ENCODE data around the gene CEP350. TPM values are rescaled to one million over a fixed set of nuclear protein-coding genes. Genes with fewer than 3 reads are reported as not detected.
A peak's percentile ranks its signal among the peaks of the same experiment; 100 is the strongest.

CEP350 gene
- total and polyA plus RNA-seq, 2 of the 13 experiments (the other 11 are each of a cell fraction or from before 2014, with no cell fraction given), result 7.6 to 35.9 TPM

GRCh38 chr1:179973198-179974110, 18.8 kb downstream of the CEP350 start:
- 97% methylated on average over 6 of the region's 6 CpGs for WGBS (ENCODE audit: low lambda C conversion rate)
- ATAC-seq, result no peak

GRCh38 chr1:179976970-179977651, 22.5 kb downstream of the CEP350 start:
- 0 out of 5 replicates have a peak, but pooled peaks cover 0 to 3% of the 10 kb centered on the region in 2 experiments for H3K36me3 ChIP-seq (replicated peaks in 1 of 2; ENCODE audit: control insufficient read depth in 1 of 2, insufficient read depth in 2 of 2, low read length in 2 of 2)
- no peak overlapping the region for H3K4me2 ChIP-seq (ENCODE audit: low read depth, low read length)
- intact Hi-C loops (cut with micrococcal nuclease; ENCODE audit: unreplicated experiment) (no loop called here), in situ Hi-C loops (cut with HindIII; ENCODE audit: extremely low pct_ligation_motif_present, low pct_unique_long_range_greater_than_20kb) (no loop called here)
- WGBS (ENCODE audit: low lambda C conversion rate), result 98% methylated on average over 4 of the region's 4 CpGs
- no TSS peak for BruUV-seq (replicated peaks)
- no peak for DNase-seq (ENCODE audit: low spot score)
- FAIRE-seq, result no peak
- H3K9ac ChIP-seq (ENCODE audit: insufficient read depth, low read depth, low read length), result no peak overlapping the region
- H4K20me1 ChIP-seq (ENCODE audit: insufficient read depth, low read length), result peaks cover 3% of the 10 kb centered on the region; the same call in 1 of the 2 replicates
- no peak overlapping the region for H3K27ac ChIP-seq (ENCODE audit: extremely low read length, insufficient read depth, low read length)
- H3K79me2 ChIP-seq (ENCODE audit: insufficient read depth, low read length), result peaks cover 64% of the 10 kb centered on the region
- H3K4me1 ChIP-seq (ENCODE audit: insufficient read depth, low read length), result peaks cover 12% of the 10 kb centered on the region
- ATAC-seq, result peak; percentile 36; the same call in 2 of the 3 replicates
- ChIA-PET POLR2A (no interaction called here), CTCF (ENCODE audit: low intra/inter-chr PET ratio, low total read pairs) (no interaction called here)
- H2AFZ ChIP-seq (ENCODE audit: low read length), result no peak overlapping the region
- no peaks in the 10 kb centered on the region for H3K27me3 ChIP-seq (ENCODE audit: control insufficient read depth in 1 of 2, insufficient read depth in 2 of 2, low read length in 2 of 2)
- H3K4me3 ChIP-seq (replicated peaks in 1 of 3; ENCODE audit: insufficient read depth in 1 of 3, low read depth in 2 of 3, low read length in 3 of 3), result no peak overlapping the region
- H3K9me3 ChIP-seq (ENCODE audit: low read length), result 0 out of 2 replicates have a peak, but pooled peaks cover 3% of the 10 kb centered on the region
- TF ChIP-seq HBP1 (CRISPR knock-in tag; IDR thresholded peaks at IDR 0.05; ENCODE audit: low read depth) (no peak), CHD2 (IDR thresholded peaks at IDR 0.05; ENCODE audit: low read depth, low read length) (no peak), HOXA9 (CRISPR knock-in tag; IDR thresholded peaks at IDR 0.05; ENCODE audit: borderline replicate concordance) (no peak), ELF4 (CRISPR knock-in tag; IDR thresholded peaks at IDR 0.05; ENCODE audit: borderline replicate concordance) (no peak), PRDM15 (CRISPR knock-in tag; IDR thresholded peaks at IDR 0.05) (no peak), CBX5 (CRISPR knock-in tag; IDR thresholded peaks at IDR 0.05; ENCODE audit: borderline replicate concordance) (no peak), FOXK2 (IDR thresholded peaks at IDR 0.05) (no peak), MAX (IDR thresholded peaks at IDR 0.05) (no peak), ZNF337 (CRISPR knock-in tag; IDR thresholded peaks at IDR 0.05; ENCODE audit: borderline replicate concordance, low read depth) (no peak)

More at GRCh38 chr1:179973198-179974110, 18.8 kb downstream of the CEP350 start:
- CTCF ChIA-PET (ENCODE audit: low intra/inter-chr PET ratio, low total read pairs), result no interaction called here
- TF ChIP-seq ATF7 (IDR thresholded peaks at IDR 0.05) (peak; percentile 86), ATF7 (CRISPR knock-in tag; IDR thresholded peaks at IDR 0.05) (no peak), ZNF556 (CRISPR knock-in tag; IDR thresholded peaks at IDR 0.05; ENCODE audit: borderline replicate concordance) (no peak)
- Histone ChIP-seq H3K27ac (ENCODE audit: extremely low read length, insufficient read depth, low read length) (no peak overlapping the region), H3K9ac (ENCODE audit: insufficient read depth, low read depth, low read length) (no peak overlapping the region), H3K36me3 (replicated peaks in 1 of 2; ENCODE audit: control insufficient read depth in 1 of 2, insufficient read depth in 2 of 2, low read length in 2 of 2) (peaks cover 0 to 12% of the 10 kb centered on the region in 2 experiments; a peak in 2 of 5 replicates), H3K4me1 (ENCODE audit: insufficient read depth, low read length) (peaks cover 18% of the 10 kb centered on the region), H3K27me3 (ENCODE audit: control insufficient read depth in 1 of 2, insufficient read depth in 2 of 2, low read length in 2 of 2) (no peaks in the 10 kb centered on the region), H3K79me2 (ENCODE audit: insufficient read depth, low read length) (peaks cover 62% of the 10 kb centered on the region), H4K20me1 (ENCODE audit: insufficient read depth, low read length) (0 out of 2 replicates have a peak, but pooled peaks cover 3% of the 10 kb centered on the region), H2AFZ (ENCODE audit: low read length) (no peak overlapping the region), H3K9me3 (ENCODE audit: low read length) (no peaks in the 10 kb centered on the region), H3K4me3 (replicated peaks in 1 of 3; ENCODE audit: insufficient read depth in 1 of 3, low read depth in 2 of 3, low read length in 3 of 3) (no peak overlapping the region), H3K4me2 (ENCODE audit: low read depth, low read length) (no peak overlapping the region)
- intact Hi-C loops (cut with micrococcal nuclease; ENCODE audit: unreplicated experiment) (no loop called here), in situ Hi-C loops (cut with HindIII; ENCODE audit: extremely low pct_ligation_motif_present, low pct_unique_long_range_greater_than_20kb) (no loop called here)
- FAIRE-seq, result no peak
- no TSS peak for BruUV-seq (replicated peaks)
- POLR2A ChIA-PET, result no interaction called here
- no peak for DNase-seq (ENCODE audit: low spot score)
